GM12878 (cell line): Measurements from ENCODE around the gene PHC1. TPM values are rescaled to one million over a fixed set of nuclear protein-coding genes. Genes with fewer than 3 reads are reported as not detected.
"Not testable (repeated sequence)": the region's sequence is repeated elsewhere in the genome, so short reads cannot be mapped to it uniquely, and the experiment has no call there.

Source experiments
- ATAC-seq: fragments of 200-7000 bp; cut with Tn5 transposase; 3 replicates; pipeline ENCODE4 v1.9.1; 2020; ENCODE audit warnings: mild to moderate bottlenecking, moderate library complexity
- BruUV-seq: library from RNA; stranded (reverse); fragments of 400-500 nt; replicated peaks from 2 replicates; lab custom pipeline; 2021; lab: Mats Ljungman, UMichigan
- CTCF ChIA-PET: fragments of 300-600 bp; sonication (Branson Sonifier 250); formaldehyde crosslinking; extraction: SDS; loops from one replicate; lab custom pipeline; 2021; ENCODE audit warnings: inconsistent platforms; lab: Yijun Ruan, JAX
- POLR2A ChIA-PET: fragments of 350-600 bp; formaldehyde crosslinking; extraction: SDS; loops from one replicate; lab custom pipeline; 2021; ENCODE audit warnings: inconsistent platforms; lab: Charles Lee
- RAD21 ChIA-PET: fragments of 300-600 bp; sonication (Branson Sonifier 250); formaldehyde crosslinking; loops from one replicate; lab custom pipeline; 2023; ENCODE audit warnings: antibody characterized with exemption; ENCODE audit not compliant: unreplicated experiment; lab: Charles Lee
- SMC1A ChIA-PET: fragments of 300-600 bp; sonication (Branson Sonifier 250); formaldehyde crosslinking; loops from one replicate; lab custom pipeline; 2023; ENCODE audit not compliant: unreplicated experiment, uncharacterized antibody; lab: Charles Lee
- DNase-seq: peaks from one replicate; pipeline ENCODE4 v3.0.0-alpha.2; 2011; ENCODE audit warnings: low read depth, low spot score
- FAIRE-seq: peaks from 3 replicates; lab custom pipeline; 2011; peaks lifted over from hg19 to GRCh38; lab: Jason Lieb, UNC
- H2AFZ ChIP-seq: 2 replicates; pipeline ENCODE4 v1.6.0; 2011; ENCODE audit warnings: low read depth, low read length, control low read depth; ENCODE audit not compliant: control insufficient read depth
- H3K27ac ChIP-seq: 2 replicates; pipeline ENCODE4 v1.5.1; 2011; ENCODE audit warnings: control low read depth; ENCODE audit not compliant: control insufficient read depth, insufficient read depth
- H3K27me3 ChIP-seq, 2 experiments: replicated peaks in 1 of 2; 2 replicates each; pipeline versions ENCODE4 v1.6.0 to v1.6.1; 2011; ENCODE audit warnings: low read length in 1 of 2; ENCODE audit not compliant: control insufficient read depth in 2 of 2, insufficient read depth in 2 of 2
- H3K36me3 ChIP-seq, 2 experiments: 2 replicates each; pipeline ENCODE4 v1.5.1; 2011; ENCODE audit warnings: low read length in 1 of 2; ENCODE audit not compliant: control insufficient read depth in 2 of 2, insufficient read depth in 2 of 2
- H3K4me1 ChIP-seq: 2 replicates; pipeline ENCODE4 v1.6.1; 2011; ENCODE audit warnings: mild to moderate bottlenecking, low read length, moderate library complexity, mixed read lengths; ENCODE audit not compliant: control insufficient read depth, insufficient read depth
- H3K4me2 ChIP-seq: 2 replicates; pipeline ENCODE4 v1.6.0; 2011; ENCODE audit warnings: control low read depth; ENCODE audit not compliant: control insufficient read depth, insufficient read depth
- H3K4me3 ChIP-seq: fragments of 200-600 bp; sonication (generic); 2 replicates; pipeline ENCODE4 v1.5.1; 2016
- H3K79me2 ChIP-seq: 2 replicates; pipeline ENCODE4 v1.6.0; 2011; ENCODE audit warnings: low read length; ENCODE audit not compliant: control insufficient read depth, insufficient read depth
- H3K9ac ChIP-seq: 2 replicates; pipeline ENCODE4 v1.8.0; 2011; ENCODE audit warnings: low read length, control low read depth, mixed read lengths; ENCODE audit not compliant: control insufficient read depth, insufficient read depth
- H3K9me3 ChIP-seq: replicated peaks from 3 replicates; pipeline ENCODE4 v1.5.1; 2011; ENCODE audit warnings: mild to moderate bottlenecking, low read length; ENCODE audit not compliant: control insufficient read depth, insufficient read depth
- H4K20me1 ChIP-seq: 2 replicates; pipeline ENCODE4 v1.6.0; 2011; ENCODE audit not compliant: control insufficient read depth, insufficient read depth
- CTCF ChIP-seq, 3 experiments: IDR thresholded peaks in 2 of 3; conservative IDR thresholded peaks in 1 of 3; 2 replicates each; pipeline ENCODE4 v1.5.1; 2011; ENCODE audit warnings: low read depth in 3 of 3, low read length in 3 of 3, mild to moderate bottlenecking in 3 of 3, control low read depth in 2 of 3, moderate library complexity in 2 of 3, inconsistent platforms in 1 of 3, mixed read lengths in 1 of 3; ENCODE audit not compliant: control insufficient read depth in 2 of 3, insufficient read depth in 1 of 3; ENCODE audit errors: extremely low read depth in 1 of 3
- STAT1 ChIP-seq: fragments of 450-650 bp; conservative IDR thresholded peaks from 2 replicates; pipeline ENCODE4 v1.6.1; 2014; ENCODE audit warnings: antibody characterized with exemption, mild to moderate bottlenecking
- WGBS: methylation state at CpG from one replicate; pipeline ENCODE4 v1.1.6; 2016; ENCODE audit warnings: low lambda C conversion rate; ENCODE audit not compliant: insufficient replicate concordance, insufficient coverage; ENCODE audit errors: missing lambda C conversion rate; 5-methylcytosine and 5-hydroxymethylcytosine counted together
- in situ Hi-C: fragments of 300-500 bp; cut with MboI; formaldehyde crosslinking; loops from 9 replicates; pipeline ENCODE4 v1.14.3; 2018; ENCODE audit warnings: mixed read lengths
- intact Hi-C: fragments of 100-400 bp; cut with micrococcal nuclease; formaldehyde crosslinking; loops from one replicate; pipeline ENCODE4 v1.14.2; 2022; ENCODE audit not compliant: unreplicated experiment
- polyA plus RNA-seq, 11 experiments: library from polyadenylated mRNA; depleted of rRNA in 4 of 11; unstranded in 6 of 11; stranded (reverse) in 5 of 11; fragments of >200 nt; fragmentation: Nextera tagmentation in 4 of 11; fragmentation: Illumina TruSeq in 1 of 11; extraction: Ambion mirVana in 4 of 11; extraction: Trizol in 1 of 11; gene quantifications; 1 replicate in 1 of 11; 2 replicates in 10 of 11; pipeline versions ENCODE4 v1.2.1 to v1.2.3, GENCODE V29; 2011 to 2016; ENCODE audit warnings: inconsistent platforms in 2 of 11, missing spikeins in 2 of 11, low read depth in 1 of 11
- total RNA-seq, 4 experiments: library from RNA; depleted of rRNA in 3 of 4; stranded (reverse); fragments of >200 nt in 3 of 4; fragmentation: Illumina TruSeq in 1 of 4; extraction: Trizol in 1 of 4; gene quantifications; 2 replicates each; pipeline versions ENCODE4 v1.2.1 to v1.2.3, GENCODE V29; 2013 to 2021

Gene PHC1
- total and polyA plus RNA-seq, 10 of the 15 experiments (the other 5 are each of a cell fraction or from before 2014, with no cell fraction given), result 0.50 to 16.3 (median 2.1) TPM

- CTCF ChIA-PET, result no interaction called here
These were observed 8.2 kb downstream of the PHC1 start for GRCh38 chr12:8922544-8922943.

GRCh38 chr12:8930655-8931323, 16.5 kb downstream of the PHC1 start:
- POLR2A ChIA-PET, BruUV-seq, RAD21 ChIA-PET, H2AFZ ChIP-seq, FAIRE-seq, H3K36me3 ChIP-seq, H3K4me3 ChIP-seq, in situ Hi-C loops, intact Hi-C loops, H4K20me1 ChIP-seq, ATAC-seq, H3K27ac ChIP-seq, H3K27me3 ChIP-seq, SMC1A ChIA-PET, H3K4me1 ChIP-seq, H3K9me3 ChIP-seq, CTCF ChIA-PET, DNase-seq, H3K4me2 ChIP-seq, H3K79me2 ChIP-seq, H3K9ac ChIP-seq: not testable (repeated sequence)
- WGBS, result 79% methylated on average over 4 of the region's 4 CpGs

More at GRCh38 chr12:8922544-8922943, 8.2 kb downstream of the PHC1 start:
- Histone ChIP-seq H3K79me2 (no peaks in the 10 kb centered on the region), H3K27me3 (no peaks in the 10 kb centered on the region), H3K36me3 (no peaks in the 10 kb centered on the region; a peak in 1 of 4 replicates), H3K9ac (no peak overlapping the region), H3K9me3 (no peaks in the 10 kb centered on the region), H3K4me1 (no peaks in the 10 kb centered on the region), H3K4me2 (no peak overlapping the region), H3K4me3 (no peak overlapping the region), H4K20me1 (no peaks in the 10 kb centered on the region), H3K27ac (no peak overlapping the region), H2AFZ (no peak overlapping the region)
- POLR2A ChIA-PET, result no interaction called here
- RAD21 ChIA-PET, result no interaction called here
- FAIRE-seq, result no peak
- WGBS, result 75% methylated on average over 5 of the region's 5 CpGs
- in situ Hi-C loops, result no loop called here
- intact Hi-C loops, result no loop called here
- no peak for DNase-seq
- no TSS peak for BruUV-seq
- SMC1A ChIA-PET, result no interaction called here
- no peak for ATAC-seq
- TF ChIP-seq CTCF (IDR thresholded peaks at IDR 0.05 in 2 of 3, conservative IDR thresholded peaks at IDR 0.05 in 1 of 3; ENCODE audit: control insufficient read depth in 2 of 3, extremely low read depth in 1 of 3, insufficient read depth in 1 of 3, low read depth in 3 of 3, low read length in 3 of 3), result 0 out of 6 replicates have a peak, but pooled peaks of 1 of the 3 experiments have one; percentile 7
- no peak for TF ChIP-seq STAT1
- TF ChIP-seq, all 136 proteins: peak for 1

GRCh38 chr12:8932464-8932863, 18.2 kb downstream of the PHC1 start:
- SMC1A ChIA-PET, H3K4me1 ChIP-seq, H3K9me3 ChIP-seq, ATAC-seq, POLR2A ChIA-PET, in situ Hi-C loops, H3K9ac ChIP-seq, FAIRE-seq, H3K79me2 ChIP-seq, H2AFZ ChIP-seq, H3K36me3 ChIP-seq, DNase-seq, CTCF ChIA-PET, H3K27me3 ChIP-seq, H3K27ac ChIP-seq, H3K4me3 ChIP-seq, H4K20me1 ChIP-seq, intact Hi-C loops, H3K4me2 ChIP-seq, BruUV-seq, RAD21 ChIA-PET: not testable (repeated sequence)
- 67% methylated on average over 2 of the region's 3 CpGs for WGBS
